HG03064 (cell line): Measurements from ENCODE around the gene SIX3.

Experiments used
- ATAC-seq: cut with Tn5 transposase; IDR thresholded peaks from one replicate; pipeline ENCODE4 v1.9.1; 2021; ENCODE audit warnings: low read depth; ENCODE audit not compliant: unreplicated experiment

SIX3 gene

DNA sequence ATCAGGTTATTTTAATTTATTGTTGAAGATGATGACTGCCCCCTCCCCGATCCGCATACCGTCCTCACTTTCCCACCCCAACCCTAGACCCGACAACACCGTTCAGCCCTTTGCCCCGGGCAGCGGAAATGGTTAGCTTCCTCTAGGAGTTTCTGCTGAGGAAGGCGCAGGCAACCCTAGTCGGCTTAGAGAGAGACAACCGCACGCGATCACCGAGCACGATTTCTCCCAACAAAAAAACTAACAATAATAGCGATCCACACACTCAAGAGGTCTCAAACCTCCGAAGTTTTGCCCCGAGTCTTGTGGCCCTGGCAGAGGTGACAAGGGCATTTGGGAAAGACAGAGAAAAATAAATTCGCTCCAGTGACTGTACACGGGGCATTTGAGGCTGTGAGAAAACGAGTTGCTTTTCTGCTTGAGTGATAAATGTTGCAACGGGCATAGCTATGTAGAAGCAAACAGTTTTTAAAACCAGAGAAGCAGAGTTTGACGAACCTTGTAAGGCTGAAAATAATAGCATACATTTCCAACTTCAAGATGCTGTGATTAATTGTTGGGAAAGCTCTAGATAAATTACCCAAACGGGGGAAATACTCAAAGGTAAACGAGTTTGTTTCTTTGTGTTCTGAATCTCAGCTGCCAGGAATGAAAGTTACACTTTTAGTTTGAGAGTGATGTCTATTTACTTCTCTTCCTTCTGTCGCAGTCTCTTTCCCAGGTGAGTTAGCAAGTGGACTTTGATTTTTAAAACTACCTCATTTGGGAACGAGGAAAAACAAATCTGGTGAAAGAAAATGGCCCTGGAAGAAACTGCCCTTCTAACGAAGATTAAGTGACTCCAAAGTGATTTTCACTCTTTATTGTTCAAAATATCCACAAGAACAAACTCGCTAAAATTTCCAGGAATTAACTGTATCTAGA is 11.0 kb upstream of the SIX3 start:
- ATAC-seq = no peak

GRCh38 chr2:44931198-44931780 is 10.2 kb upstream of the SIX3 start:
- ATAC-seq = no peak

- no peak for ATAC-seq
These were observed 9.4 kb upstream of the SIX3 start for GRCh38 chr2:44932079-44932478.

GRCh38 chr2:44932564-44933392 is 8.7 kb upstream of the SIX3 start:
- ATAC-seq = no peak

GRCh38 chr2:44933434-44933951 is 8.0 kb upstream of the SIX3 start:
- ATAC-seq = no peak

DNA sequence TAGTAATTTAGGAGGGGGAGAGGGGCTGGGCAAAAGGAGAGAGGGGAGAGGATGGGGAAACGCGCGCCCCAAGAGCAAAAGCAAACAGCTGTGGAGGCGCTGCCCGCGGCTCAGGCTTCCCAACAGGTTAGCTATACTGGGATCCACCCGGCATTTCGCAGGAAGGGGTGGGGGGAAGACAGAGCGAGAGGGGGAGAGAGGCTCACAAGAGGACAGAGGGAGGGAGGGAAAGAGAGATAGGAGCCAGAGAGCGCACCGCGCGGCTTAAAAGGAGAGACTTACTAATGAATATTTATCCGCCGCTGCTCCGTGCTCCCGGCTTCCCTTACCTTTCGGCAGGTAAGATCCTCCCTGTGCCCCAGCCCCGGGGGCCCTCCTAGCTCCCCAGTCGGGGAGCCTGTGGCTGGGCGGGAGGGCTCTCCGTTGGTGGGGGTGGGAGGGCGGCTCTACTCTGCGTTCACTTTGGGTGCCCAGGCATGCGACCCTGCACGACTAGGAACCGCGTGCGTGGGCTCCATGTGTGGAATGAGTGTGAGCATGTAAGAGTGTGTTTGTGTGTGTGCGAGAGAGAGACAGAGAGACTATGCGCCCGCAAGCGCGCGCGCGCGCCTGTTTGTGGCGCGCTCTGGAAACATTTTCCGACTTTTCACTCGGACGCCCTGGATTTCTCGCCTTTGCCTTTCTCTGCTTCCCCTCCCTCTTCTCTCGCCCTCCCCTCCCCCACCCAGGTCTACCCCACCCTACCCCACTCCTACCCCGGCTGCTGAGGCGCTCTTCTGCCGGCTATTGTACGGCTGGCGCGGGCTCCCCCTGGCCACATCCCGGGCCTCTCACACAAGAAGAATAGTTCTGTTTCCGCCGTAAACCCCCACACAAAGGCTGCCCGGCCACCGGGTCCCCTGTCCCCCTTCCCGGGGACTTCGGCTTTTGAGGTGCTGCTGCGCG is 7.2 kb upstream of the SIX3 start:
- ATAC-seq = no peak

DNA sequence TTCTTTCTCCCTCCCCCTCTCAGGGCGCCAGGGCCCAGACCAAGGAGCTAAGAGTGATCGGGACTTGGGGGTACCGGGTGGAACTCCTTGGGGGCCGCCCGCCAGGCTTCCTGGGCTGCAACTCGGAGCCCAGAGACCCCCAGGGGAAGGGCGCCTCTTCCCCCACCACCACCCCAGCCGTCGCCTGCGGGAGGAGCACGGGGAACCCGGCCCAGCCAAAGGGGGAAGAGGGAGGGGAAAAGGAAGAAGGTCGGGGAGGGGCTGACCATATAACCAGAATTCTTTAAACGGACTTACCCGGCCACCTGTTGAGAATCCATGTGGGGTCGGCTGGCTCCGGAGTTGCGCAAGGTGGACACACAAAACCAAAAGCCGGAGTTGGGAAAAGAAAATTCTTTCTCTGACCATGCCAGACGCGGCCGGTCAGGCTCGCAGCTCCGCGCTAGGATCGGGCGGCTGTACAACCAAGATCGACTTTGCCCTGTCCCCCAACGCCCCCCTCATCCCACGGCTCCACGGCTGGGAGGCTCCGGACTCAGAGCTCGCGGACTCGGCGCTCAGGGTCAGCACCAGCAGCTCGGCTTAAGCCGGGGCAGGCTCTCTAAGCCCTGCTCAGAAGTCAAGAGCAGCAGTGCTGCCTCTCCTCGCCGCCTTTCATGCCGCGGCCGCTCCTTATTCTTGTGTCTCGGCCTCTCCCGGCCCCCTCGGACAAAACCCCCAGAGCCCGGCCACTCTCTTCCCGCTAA is 6.3 kb upstream of the SIX3 start:
- no peak for ATAC-seq

- no peak for ATAC-seq
These were observed 5.8 kb upstream of the SIX3 start for GRCh38 chr2:44935729-44936098.

DNA sequence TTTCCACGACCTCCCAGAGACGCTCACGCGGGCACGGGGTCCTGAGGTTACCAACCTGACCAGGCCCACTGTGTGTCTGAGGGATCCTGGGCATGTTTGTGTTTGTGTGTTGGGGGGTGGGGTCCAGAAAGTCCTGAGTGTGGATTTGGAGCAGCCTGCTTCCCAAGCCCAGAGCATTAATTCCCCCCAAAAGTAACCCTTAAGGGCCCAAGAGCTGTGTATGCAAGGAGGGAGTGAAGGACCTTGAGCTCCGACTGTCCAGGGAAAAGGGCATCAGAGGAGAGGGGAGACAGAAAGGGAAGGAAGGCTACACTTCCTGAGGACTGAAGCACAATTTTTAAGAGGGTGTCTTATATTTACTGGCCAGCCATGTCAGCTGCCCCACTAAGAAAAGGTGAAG is 5.2 kb upstream of the SIX3 start:
- no peak for ATAC-seq

GRCh38 chr2:44936715-44937687 is 4.5 kb upstream of the SIX3 start:
- ATAC-seq = no peak

GRCh38 chr2:44937688-44938240 is 3.7 kb upstream of the SIX3 start:
- no peak for ATAC-seq

- ATAC-seq = no peak
These were observed 3.0 kb upstream of the SIX3 start for GRCh38 chr2:44938287-44939105.

DNA sequence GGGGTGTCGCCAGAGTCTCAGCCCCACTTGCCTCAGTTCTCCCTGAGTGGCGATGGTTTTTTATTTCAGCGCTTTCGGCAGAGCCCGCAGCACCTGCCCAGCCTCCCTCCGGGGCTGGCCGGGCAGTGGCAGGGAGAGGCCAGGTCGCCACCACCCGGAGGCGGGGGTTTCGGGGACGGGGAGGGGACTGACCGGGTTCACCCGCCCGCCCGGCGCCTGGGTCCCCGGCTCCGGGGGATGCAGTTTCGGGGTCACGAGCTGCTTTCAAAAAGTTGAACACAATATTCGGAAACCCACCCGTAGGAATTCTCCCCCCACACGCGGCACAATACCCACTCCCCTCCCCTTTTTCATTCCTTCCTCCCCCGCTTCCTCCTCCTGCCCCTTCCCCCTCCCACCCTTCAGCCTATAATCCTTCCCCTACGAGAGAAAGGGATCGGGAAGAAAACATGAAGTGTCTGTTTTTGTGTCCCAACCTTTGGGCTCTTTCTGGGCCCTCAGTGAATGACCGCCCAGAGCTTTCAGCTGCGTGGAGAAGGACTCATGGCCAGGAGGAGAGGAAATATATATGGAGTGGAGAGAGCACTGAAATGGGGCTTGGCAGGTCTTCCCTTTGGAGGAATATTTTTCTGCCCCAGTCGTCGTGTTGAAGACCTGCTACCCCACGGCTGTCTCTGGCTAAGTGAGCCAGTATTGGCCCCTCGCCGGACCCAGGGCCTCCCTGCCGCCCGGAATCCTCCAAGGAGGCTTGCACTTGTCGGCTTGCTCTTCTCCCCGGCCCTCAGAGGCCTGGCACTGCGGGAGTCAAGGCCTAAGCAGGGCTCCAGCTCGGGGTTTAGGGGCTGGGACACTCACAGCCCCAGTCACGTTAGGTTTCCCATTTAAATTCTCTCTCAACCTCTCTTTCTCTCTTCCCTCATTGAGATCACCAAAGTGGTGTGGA is 2.1 kb upstream of the SIX3 start:
- no peak for ATAC-seq

GRCh38 chr2:44940049-44940494 is 1.4 kb upstream of the SIX3 start:
- no peak for ATAC-seq

- no peak for ATAC-seq
These were observed 604 bp upstream of the SIX3 start for GRCh38 chr2:44940732-44941464.
